ENCODE measurements around the gene HCN4.

DNA sequence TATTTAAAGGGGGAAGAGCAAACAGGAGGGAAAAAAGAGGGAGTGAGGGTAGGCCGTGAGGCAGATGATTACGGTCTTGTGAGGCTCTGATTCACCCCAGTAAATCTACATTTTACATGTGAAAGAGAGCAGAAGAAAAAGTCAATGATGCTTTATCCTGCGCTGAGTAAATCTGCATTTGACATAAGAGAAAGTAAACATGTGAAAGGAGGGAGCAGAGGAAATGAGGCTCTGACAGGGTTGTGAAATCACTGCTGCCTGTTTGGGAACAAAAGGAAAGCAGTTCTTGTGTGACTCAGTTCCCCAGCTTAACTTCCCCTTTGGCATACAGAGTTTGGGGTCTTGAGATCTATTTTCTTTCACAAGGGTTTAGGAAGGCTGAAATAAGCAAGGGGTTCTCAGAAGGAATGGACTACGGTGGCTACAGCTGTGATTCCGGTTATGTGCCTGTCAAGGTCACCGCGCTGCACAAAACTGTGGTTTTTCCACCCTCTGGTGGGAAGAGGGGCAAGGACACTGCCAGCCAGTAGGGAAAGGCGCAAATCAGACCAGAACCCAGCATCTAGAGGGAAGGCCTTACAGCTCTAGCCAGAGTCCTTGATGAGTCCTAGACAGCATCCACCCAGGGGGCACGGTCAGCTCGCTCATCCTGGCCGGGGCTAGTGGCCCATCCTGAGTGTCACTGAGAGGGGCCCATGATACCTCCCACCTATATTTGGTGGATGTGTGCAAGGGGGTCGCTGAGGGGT lies 18.9 kb upstream of the HCN4 start:
- TF ChIP-seq, protein P1, sequence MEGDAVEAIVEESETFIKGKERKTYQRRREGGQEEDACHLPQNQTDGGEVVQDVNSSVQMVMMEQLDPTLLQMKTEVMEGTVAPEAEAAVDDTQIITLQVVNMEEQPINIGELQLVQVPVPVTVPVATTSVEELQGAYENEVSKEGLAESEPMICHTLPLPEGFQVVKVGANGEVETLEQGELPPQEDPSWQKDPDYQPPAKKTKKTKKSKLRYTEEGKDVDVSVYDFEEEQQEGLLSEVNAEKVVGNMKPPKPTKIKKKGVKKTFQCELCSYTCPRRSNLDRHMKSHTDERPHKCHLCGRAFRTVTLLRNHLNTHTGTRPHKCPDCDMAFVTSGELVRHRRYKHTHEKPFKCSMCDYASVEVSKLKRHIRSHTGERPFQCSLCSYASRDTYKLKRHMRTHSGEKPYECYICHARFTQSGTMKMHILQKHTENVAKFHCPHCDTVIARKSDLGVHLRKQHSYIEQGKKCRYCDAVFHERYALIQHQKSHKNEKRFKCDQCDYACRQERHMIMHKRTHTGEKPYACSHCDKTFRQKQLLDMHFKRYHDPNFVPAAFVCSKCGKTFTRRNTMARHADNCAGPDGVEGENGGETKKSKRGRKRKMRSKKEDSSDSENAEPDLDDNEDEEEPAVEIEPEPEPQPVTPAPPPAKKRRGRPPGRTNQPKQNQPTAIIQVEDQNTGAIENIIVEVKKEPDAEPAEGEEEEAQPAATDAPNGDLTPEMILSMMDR (IDR thresholded peaks at IDR 0.05): no peak
- TF ChIP-seq POLR2A (IDR thresholded peaks at IDR 0.05; ENCODE audit: low read depth): no peak
- no peak for TF ChIP-seq POLR2AphosphoS5 (IDR thresholded peaks at IDR 0.05)
- TF ChIP-seq EP300 (IDR thresholded peaks at IDR 0.05): no peak

Measured in esophagus muscularis mucosa (tissue), 4 donors.